ENCODE measurements around the gene ESPNL. TPM values are rescaled to one million over a fixed set of nuclear protein-coding genes. Genes with fewer than 3 reads are reported as not detected.

Gene ESPNL
- total and polyA plus RNA-seq, 10 donors: 0.65 to 6.2 (median 1.7) TPM

- no peak for TF ChIP-seq POLR2AphosphoS5 (IDR thresholded peaks at IDR 0.05)
- TF ChIP-seq CTCF (IDR thresholded peaks at IDR 0.05 in 8 of 11, conservative IDR thresholded peaks at IDR 0.05 in 3 of 11): no peak
- no peak for TF ChIP-seq POLR2A (IDR thresholded peaks at IDR 0.05)
- peak; percentile 45 for DNase-seq
Measured at GRCh38 chr2:238134393-238134785, 34.2 kb downstream of the ESPNL start.

GRCh38 chr2:238135601-238136150 is 35.5 kb downstream of the ESPNL start:
- DNase-seq: peak; percentile 22
- H3K27ac ChIP-seq: no peak overlapping the region
- WGBS, 5 donors: 82 to 90% (median 87%) methylated on average over 15 of the region's 15 CpGs
- peaks cover 0 to 19% (median 9%) of the 10 kb centered on the region in 6 donors for H3K4me1 ChIP-seq
- no peaks in the 10 kb centered on the region for H3K9me3 ChIP-seq
- no peaks in the 10 kb centered on the region for H3K36me3 ChIP-seq
- TF ChIP-seq POLR2A (IDR thresholded peaks at IDR 0.05) (no peak), CTCF (IDR thresholded peaks at IDR 0.05 in 8 of 11, conservative IDR thresholded peaks at IDR 0.05 in 3 of 11) (no peak), POLR2AphosphoS5 (IDR thresholded peaks at IDR 0.05) (no peak)
- intact Hi-C loops (cut with DNase I; ENCODE audit: low total_unique reads): no loop called here
- H3K27me3 ChIP-seq (replicated peaks in 1 of 7): peaks cover 0 to 18% (median 0%) of the 10 kb centered on the region in 7 donors
- H3K4me3 ChIP-seq: no peak overlapping the region

More at GRCh38 chr2:238134393-238134785, 34.2 kb downstream of the ESPNL start:
- 90 to 98% (median 96%) methylated on average over 6 to 11 of the region's 11 CpGs for WGBS, 5 donors
- Histone ChIP-seq H3K27ac (no peak overlapping the region), H3K36me3 (no peaks in the 10 kb centered on the region), H3K27me3 (replicated peaks in 1 of 7) (peaks cover 0 to 9% (median 0%) of the 10 kb centered on the region in 7 donors), H3K4me3 (no peak overlapping the region), H3K4me1 (peaks cover 0 to 15% (median 6%) of the 10 kb centered on the region in 6 donors), H3K9me3 (no peaks in the 10 kb centered on the region)
- intact Hi-C loops (cut with DNase I; ENCODE audit: low total_unique reads): no loop called here

GRCh38 chr2:238136820-238137537 is 36.8 kb downstream of the ESPNL start:
- peaks cover 0 to 19% (median 9%) of the 10 kb centered on the region in 6 donors for H3K4me1 ChIP-seq
- WGBS, 5 donors: 66 to 83% (median 79%) methylated on average over 14 of the region's 14 CpGs
- DNase-seq: no peak
- intact Hi-C loops (cut with DNase I; ENCODE audit: low total_unique reads): no loop called here
- no peaks in the 10 kb centered on the region for H3K36me3 ChIP-seq
- no peak for TF ChIP-seq CTCF (IDR thresholded peaks at IDR 0.05 in 8 of 11, conservative IDR thresholded peaks at IDR 0.05 in 3 of 11)
- no peak overlapping the region for H3K4me3 ChIP-seq
- peaks cover 0 to 18% (median 0%) of the 10 kb centered on the region in 7 donors for H3K27me3 ChIP-seq (replicated peaks in 1 of 7)
- no peaks in the 10 kb centered on the region for H3K9me3 ChIP-seq
- no peak overlapping the region for H3K27ac ChIP-seq

GRCh38 chr2:238137885-238138284 is 37.7 kb downstream of the ESPNL start:
- TF ChIP-seq POLR2A (IDR thresholded peaks at IDR 0.05) (no peak), POLR2AphosphoS5 (IDR thresholded peaks at IDR 0.05) (no peak), CTCF (IDR thresholded peaks at IDR 0.05 in 8 of 11, conservative IDR thresholded peaks at IDR 0.05 in 3 of 11) (no peak)
- DNase-seq: no peak
- Histone ChIP-seq H3K4me3 (no peak overlapping the region), H3K27me3 (replicated peaks in 1 of 7) (peaks cover 0 to 18% (median 0%) of the 10 kb centered on the region in 7 donors), H3K9me3 (no peaks in the 10 kb centered on the region), H3K27ac (no peak overlapping the region), H3K4me1 (peaks cover 0 to 19% (median 9%) of the 10 kb centered on the region in 6 donors), H3K36me3 (no peaks in the 10 kb centered on the region)
- intact Hi-C loops (cut with DNase I; ENCODE audit: low total_unique reads): no loop called here
- WGBS, 5 donors: 87 to 95% (median 92%) methylated on average over 11 to 13 of the region's 13 CpGs

All from spleen (tissue), 11 donors.